ENCODE measurements around the gene STARD7. TPM values are rescaled to one million over a fixed set of nuclear protein-coding genes. Genes with fewer than 3 reads are reported as not detected.

The STARD7 gene
- total RNA-seq, 1 donor: 170 TPM

DNA sequence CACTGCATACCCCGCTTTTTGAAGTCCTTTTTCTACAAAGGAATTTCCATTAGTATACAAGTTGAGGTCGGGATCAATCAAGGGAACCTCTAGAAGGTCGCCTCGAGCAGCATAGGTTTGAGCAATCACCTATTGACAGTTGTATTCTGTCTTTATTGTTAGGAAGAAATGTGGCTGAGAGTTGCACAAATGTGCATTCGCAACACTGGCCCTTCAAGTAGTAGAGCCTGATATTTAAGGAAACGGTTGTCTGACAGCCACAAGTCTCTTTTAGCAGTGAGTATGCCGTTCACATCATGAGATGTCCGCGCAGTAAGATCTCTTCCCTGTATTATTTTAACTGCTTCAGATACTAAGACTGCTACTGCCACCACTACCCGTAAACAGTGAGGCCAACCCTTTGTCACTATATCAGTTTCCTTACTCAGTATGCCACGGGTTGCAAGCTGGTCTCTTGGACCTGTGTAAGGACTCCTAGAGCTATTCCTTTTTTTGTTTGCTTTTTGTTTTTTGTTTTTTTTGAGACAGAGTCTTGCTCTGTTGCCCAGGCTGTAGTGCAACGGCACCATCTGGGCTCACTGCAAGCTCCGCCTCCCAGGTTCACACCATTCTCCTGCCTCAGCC lies 10.0 kb upstream of the STARD7 start:
- TF ChIP-seq, protein P1, sequence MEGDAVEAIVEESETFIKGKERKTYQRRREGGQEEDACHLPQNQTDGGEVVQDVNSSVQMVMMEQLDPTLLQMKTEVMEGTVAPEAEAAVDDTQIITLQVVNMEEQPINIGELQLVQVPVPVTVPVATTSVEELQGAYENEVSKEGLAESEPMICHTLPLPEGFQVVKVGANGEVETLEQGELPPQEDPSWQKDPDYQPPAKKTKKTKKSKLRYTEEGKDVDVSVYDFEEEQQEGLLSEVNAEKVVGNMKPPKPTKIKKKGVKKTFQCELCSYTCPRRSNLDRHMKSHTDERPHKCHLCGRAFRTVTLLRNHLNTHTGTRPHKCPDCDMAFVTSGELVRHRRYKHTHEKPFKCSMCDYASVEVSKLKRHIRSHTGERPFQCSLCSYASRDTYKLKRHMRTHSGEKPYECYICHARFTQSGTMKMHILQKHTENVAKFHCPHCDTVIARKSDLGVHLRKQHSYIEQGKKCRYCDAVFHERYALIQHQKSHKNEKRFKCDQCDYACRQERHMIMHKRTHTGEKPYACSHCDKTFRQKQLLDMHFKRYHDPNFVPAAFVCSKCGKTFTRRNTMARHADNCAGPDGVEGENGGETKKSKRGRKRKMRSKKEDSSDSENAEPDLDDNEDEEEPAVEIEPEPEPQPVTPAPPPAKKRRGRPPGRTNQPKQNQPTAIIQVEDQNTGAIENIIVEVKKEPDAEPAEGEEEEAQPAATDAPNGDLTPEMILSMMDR (IDR thresholded peaks at IDR 0.05; ENCODE audit: insufficient read depth, low read length): no peak
- no peak for DNase-seq (ENCODE audit: low read depth)
- H3K4me3 ChIP-seq (ENCODE audit: low read depth, low read length): no peak overlapping the region

DNA sequence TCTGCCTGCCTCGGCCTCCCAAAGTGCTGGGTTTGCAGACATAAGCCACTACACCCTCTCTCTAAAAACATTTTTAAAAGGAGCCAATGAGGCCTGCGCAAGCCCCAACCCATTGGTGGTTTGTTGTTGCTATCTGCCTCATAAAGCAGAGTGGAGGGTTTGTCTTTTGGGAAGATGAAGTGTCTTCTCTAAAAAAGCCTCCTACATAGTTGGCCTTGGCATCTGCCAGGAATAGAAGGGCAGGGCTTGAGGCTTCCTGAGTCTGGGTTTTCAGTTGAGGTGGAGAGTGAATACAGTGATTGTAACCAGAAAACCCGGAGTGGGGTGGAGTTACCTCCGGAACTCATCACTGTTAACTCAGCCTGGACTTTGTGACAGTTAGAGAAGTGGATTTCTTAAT lies 5.9 kb upstream of the STARD7 start:
- H3K4me3 ChIP-seq (ENCODE audit: low read depth, low read length): no peak overlapping the region
- TF ChIP-seq, protein P1 (IDR thresholded peaks at IDR 0.05; ENCODE audit: insufficient read depth, low read length): no peak
- no peak for DNase-seq (ENCODE audit: low read depth)

DNA sequence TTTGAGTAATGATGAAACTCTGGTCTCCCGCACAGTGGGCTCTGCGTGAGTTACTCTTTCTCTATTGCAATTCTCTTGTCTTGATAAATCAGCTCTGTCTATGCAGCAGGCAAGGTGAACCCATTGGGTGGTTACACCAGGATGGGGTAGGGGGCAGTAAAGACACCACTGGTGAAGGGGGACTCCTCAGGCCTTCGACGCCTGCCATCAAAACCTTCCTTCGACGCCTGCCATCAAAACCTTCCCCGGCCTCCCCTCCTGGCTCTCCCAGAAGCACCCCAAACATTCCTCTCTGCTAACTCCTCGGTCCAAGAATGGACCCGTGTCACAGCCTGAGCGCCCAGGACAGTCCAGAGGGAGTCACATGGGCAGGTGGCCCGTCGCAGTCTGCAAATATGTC lies 4.8 kb upstream of the STARD7 start:
- no peak overlapping the region for H3K4me3 ChIP-seq (ENCODE audit: low read depth, low read length)
- DNase-seq (ENCODE audit: low read depth): no peak
- TF ChIP-seq, protein P1 (IDR thresholded peaks at IDR 0.05; ENCODE audit: insufficient read depth, low read length): no peak

DNA sequence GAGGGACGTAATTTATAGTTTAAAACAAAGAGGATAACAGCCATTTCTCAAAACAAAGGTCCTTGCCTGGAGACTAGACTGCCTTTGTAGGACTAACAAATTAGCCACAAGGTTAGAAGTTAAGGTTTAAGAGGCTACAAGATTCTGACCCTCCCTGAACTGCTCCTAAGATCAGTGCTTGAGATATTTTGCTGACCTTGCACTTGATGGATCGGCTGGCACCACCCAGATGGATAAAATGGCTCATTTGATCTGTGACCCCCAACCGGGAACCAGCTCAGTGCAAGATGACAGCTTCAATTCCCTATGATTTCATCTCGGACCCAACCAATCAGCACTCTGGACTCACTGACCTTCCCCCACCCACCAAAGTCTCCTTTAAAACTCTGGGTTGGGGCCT lies 3.7 kb upstream of the STARD7 start:
- H3K4me3 ChIP-seq (ENCODE audit: low read depth, low read length): no peak overlapping the region
- TF ChIP-seq, protein P1 (IDR thresholded peaks at IDR 0.05; ENCODE audit: insufficient read depth, low read length): no peak
- DNase-seq (ENCODE audit: low read depth): no peak

DNA sequence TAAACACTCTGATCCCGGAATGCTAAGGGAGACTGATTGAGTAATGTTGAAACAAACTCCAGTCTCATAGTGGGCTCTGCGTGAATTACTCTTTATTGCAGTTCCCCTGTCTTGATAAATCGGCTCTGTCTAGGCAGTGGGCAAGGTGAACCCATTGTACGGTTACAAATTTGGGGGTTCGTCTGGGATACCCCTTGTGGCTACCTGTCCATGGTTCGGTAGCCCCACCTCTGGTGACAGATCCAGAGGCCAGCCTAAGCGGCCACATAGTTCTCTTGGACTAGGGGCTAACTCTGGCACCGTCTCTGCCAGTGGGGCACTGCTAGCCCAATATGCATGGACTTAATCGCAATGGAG lies 1.1 kb upstream of the STARD7 start:
- H3K4me3 ChIP-seq (ENCODE audit: low read depth, low read length): peak overlapping the region; percentile 86
- TF ChIP-seq, protein P1 (IDR thresholded peaks at IDR 0.05; ENCODE audit: insufficient read depth, low read length): no peak
- DNase-seq (ENCODE audit: low read depth): no peak

DNA sequence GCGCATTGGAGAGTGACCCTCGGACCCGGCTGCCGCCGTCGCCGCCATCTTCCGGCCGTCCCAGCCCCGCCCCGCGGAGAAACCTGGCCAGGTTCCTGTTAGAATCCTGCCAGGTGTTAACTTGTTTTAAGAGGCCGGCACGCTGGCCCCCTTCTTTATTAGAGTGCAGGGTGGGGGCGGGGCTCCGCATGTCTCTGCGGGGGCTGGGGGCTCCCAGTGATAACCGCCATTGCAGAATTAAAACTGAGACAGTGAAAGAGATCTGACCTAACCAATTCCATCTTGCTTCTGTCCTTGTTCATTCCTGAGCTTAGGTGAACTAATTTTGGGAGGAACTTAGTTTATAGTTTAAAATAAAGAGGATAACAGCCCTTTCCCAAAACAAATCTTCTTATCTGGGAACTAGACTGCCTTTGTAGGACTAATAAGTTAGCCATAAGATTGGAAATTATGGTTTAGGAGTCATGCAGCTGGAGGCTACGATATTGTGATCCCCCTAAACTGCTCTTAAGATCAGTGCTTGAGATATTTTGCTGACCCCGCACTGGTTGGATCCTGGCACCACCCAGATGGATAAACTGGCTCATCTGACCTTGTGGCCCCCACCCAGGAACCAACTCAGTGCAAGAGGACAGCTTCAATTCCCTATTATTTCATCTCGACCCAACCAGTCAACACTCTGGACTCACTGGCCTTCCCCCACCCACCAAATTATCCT lies 543 bp upstream of the STARD7 start:
- peak overlapping the region; percentile 86 for H3K4me3 ChIP-seq (ENCODE audit: low read depth, low read length)
- TF ChIP-seq, protein P1 (IDR thresholded peaks at IDR 0.05; ENCODE audit: insufficient read depth, low read length): no peak
- no peak for DNase-seq (ENCODE audit: low read depth)

Measured in fibroblast of the aortic adventitia (primary cell).